Lower leg skin (tissue), 3 donors: ENCODE measurements around the gene OVCA2.

Experiments used
- CTCF ChIP-seq, 3 donors: fragments of 450-650 bp; IDR thresholded peaks; one replicate each; pipeline ENCODE4 v1.5.1; 2016; ENCODE audit warnings: antibody characterized with exemption in 3 of 3, mild to moderate bottlenecking in 3 of 3, moderate library complexity in 2 of 3
- POLR2A ChIP-seq, 2 donors: fragments of 450-650 bp; IDR thresholded peaks; one replicate each; pipeline ENCODE4 v1.6.1; 2016 to 2017; ENCODE audit warnings: antibody characterized with exemption in 2 of 2, mild to moderate bottlenecking in 1 of 2, moderate library complexity in 1 of 2

GRCh38 chr17:2017274-2017941 lies 24.4 kb upstream of the OVCA2 start:
- TF ChIP-seq CTCF (IDR thresholded peaks at IDR 0.05) (no peak), POLR2A (IDR thresholded peaks at IDR 0.05) (no peak)
